ENCODE data around the gene PCGF1. TPM values are rescaled to one million over a fixed set of nuclear protein-coding genes. Genes with fewer than 3 reads are reported as not detected.

PCGF1 gene
- total RNA-seq, 1 experiment from 2014 or later, result 39.9 TPM

- TF ChIP-seq, protein P1, sequence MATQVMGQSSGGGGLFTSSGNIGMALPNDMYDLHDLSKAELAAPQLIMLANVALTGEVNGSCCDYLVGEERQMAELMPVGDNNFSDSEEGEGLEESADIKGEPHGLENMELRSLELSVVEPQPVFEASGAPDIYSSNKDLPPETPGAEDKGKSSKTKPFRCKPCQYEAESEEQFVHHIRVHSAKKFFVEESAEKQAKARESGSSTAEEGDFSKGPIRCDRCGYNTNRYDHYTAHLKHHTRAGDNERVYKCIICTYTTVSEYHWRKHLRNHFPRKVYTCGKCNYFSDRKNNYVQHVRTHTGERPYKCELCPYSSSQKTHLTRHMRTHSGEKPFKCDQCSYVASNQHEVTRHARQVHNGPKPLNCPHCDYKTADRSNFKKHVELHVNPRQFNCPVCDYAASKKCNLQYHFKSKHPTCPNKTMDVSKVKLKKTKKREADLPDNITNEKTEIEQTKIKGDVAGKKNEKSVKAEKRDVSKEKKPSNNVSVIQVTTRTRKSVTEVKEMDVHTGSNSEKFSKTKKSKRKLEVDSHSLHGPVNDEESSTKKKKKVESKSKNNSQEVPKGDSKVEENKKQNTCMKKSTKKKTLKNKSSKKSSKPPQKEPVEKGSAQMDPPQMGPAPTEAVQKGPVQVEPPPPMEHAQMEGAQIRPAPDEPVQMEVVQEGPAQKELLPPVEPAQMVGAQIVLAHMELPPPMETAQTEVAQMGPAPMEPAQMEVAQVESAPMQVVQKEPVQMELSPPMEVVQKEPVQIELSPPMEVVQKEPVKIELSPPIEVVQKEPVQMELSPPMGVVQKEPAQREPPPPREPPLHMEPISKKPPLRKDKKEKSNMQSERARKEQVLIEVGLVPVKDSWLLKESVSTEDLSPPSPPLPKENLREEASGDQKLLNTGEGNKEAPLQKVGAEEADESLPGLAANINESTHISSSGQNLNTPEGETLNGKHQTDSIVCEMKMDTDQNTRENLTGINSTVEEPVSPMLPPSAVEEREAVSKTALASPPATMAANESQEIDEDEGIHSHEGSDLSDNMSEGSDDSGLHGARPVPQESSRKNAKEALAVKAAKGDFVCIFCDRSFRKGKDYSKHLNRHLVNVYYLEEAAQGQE (IDR thresholded peaks at IDR 0.05; ENCODE audit: low read depth), result no peak
- TF ChIP-seq RAD21 (IDR thresholded peaks at IDR 0.05; ENCODE audit: low read depth) (no peak), ZFX (IDR thresholded peaks at IDR 0.05) (no peak), CBX3 (IDR thresholded peaks at IDR 0.05; ENCODE audit: low read depth) (no peak), YY1 (IDR thresholded peaks at IDR 0.05; ENCODE audit: extremely low read depth, insufficient replicate concordance, low read depth, low read length) (no peak), POLR2AphosphoS5 (IDR thresholded peaks at IDR 0.05; ENCODE audit: low read depth, low read length) (no peak), ZNF274 (IDR thresholded peaks at IDR 0.05; ENCODE audit: low read depth, low read length) (no peak), JUND (IDR thresholded peaks at IDR 0.05) (no peak), POLR2A (IDR thresholded peaks at IDR 0.05; ENCODE audit: borderline replicate concordance, extremely low read depth, insufficient read depth, insufficient read length) (no peak), ELF1 (IDR thresholded peaks at IDR 0.05; ENCODE audit: borderline replicate concordance, low read depth) (no peak)
Observed at GRCh38 chr2:74531666-74532065, 24.2 kb upstream of the PCGF1 start (continued).
